Retina (tissue), 1 donor: ENCODE results near the gene TSPAN11.
A peak's percentile ranks its signal among the peaks of the same experiment; 100 is the strongest.

Experiments
- DNase-seq: peaks from one replicate; pipeline ENCODE4 v3.0.0-alpha.2; 2016

Gene TSPAN11

GRCh38 chr12:30913323-30913722, 13.2 kb upstream of the TSPAN11 start:
- DNase-seq = no peak

DNA sequence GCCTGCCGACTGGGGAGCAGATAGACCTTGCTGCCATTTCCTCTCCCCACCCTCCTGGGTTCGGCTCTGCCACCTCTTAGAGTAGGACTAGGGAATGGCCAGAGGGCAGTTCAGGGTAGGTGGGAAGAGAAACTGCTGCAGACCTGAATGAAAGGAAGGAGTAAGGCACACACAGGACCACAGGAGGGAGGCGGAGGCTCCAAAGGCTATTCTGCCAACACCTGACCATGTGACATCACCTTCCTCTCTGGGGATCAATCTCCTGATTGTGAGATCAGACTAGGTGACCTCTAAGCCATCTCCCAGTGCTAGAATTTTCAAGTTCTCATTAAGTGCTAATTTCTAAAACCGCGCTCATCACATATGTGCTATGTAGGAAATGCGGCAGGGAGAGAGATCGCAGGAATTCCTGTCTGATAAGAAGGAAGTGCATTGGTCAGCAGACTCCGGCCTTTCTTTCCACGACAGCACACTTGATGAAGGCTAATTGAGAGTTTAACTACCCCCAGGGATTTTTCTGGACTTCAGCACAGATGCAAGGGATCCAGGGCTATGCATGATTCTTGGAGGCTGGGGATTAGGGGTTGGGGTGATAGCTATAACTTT, 11.5 kb upstream of the TSPAN11 start:
- no peak for DNase-seq

DNA sequence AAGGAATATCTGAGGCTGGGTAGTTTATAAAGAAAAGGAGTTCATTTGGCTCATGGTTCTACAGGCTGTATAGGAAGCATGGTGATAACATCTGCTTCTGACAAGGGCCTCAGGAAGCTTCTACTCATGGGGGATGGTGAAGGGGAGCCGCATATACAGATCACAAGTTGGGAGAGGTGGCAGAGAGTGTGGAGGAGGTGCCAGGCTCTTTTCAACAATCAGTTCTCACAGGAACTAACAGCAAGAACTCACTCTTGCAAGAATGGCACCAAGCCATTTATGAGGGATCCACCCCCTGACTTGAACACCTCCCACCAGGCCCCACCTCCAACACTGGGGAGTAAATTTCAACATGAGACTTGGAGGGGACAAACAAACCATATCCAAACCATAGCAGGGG, 3.5 kb upstream of the TSPAN11 start:
- no peak for DNase-seq

DNA sequence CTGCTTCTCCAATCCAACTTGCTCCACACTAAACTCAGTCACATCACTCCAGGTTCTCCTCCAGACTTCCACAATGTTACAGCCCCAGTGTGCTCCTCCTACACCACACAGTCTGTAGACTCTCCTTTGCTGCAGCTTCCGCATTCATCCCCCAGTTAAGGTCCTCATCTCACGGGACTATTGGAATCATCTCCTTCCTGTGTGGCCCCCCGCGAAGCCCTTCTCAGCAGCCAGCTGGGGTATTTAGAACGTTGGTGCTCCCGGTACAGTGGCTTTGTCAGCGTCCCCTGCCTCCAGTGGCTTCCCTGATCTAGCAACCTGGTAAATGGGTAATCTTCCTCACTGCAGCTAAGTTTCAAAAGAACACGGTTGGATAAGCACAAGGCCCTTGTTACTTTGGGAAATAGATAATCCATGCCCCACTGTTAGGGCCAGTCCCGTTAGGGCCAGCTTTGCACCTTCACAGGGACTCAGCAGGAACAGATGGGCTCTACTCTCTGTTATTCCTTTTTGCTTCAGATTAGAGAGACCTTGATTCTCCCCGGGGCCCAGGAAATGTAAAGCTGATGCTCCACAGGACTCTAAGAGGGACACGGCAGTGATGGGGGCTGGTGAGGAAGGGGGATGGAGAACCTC, 823 bp upstream of the TSPAN11 start:
- no peak for DNase-seq

DNA sequence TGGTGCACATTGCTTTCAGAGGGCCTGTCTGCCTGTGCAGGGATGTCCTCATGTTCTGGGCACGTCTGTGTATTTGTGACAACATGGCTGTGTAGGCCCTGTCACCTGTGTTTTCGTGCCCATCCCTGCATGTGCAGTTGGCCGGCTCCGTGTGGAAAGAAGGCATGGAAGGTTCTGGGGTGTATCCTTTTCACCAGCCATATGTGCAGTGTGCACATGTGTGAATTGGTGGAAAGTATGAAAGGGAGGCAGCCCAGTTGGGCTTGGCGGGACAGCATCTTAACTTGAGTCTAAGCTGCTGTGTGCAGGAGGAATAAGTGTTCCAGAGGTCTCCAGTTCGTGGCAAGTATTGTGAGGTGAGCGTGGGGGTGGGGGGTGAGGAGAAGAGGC, 669 bp downstream of the TSPAN11 start:
- no peak for DNase-seq

GRCh38 chr12:30928356-30929244, 2.1 kb downstream of the TSPAN11 start:
- peak; percentile 23 for DNase-seq

- DNase-seq = no peak
Observed at GRCh38 chr12:30930238-30930637, 3.7 kb downstream of the TSPAN11 start.

GRCh38 chr12:30930641-30931040, 4.1 kb downstream of the TSPAN11 start:
- no peak for DNase-seq

GRCh38 chr12:30932881-30933280, 6.3 kb downstream of the TSPAN11 start:
- DNase-seq = no peak

- DNase-seq = no peak
Observed at GRCh38 chr12:30934811-30935210, 8.3 kb downstream of the TSPAN11 start.

DNA sequence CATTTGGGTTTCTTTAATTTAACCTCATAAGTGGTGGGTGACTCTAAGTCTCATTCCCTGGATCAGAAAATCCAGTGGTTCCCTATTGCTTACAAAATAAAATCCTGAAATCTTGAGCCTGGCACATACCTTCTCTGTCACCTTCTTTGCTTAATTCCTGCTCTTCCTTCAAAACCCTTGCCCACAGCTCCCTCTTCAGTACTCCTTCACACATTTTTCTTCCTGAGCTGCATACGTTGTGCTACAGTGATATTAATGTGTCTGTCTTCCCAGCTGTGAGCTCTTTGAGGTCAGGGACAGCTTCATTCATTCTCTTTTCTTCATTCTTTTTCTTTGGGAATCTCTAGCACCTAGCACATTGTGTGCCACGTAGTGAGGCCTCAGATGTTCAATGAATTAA, 9.5 kb downstream of the TSPAN11 start:
- DNase-seq = no peak

DNA sequence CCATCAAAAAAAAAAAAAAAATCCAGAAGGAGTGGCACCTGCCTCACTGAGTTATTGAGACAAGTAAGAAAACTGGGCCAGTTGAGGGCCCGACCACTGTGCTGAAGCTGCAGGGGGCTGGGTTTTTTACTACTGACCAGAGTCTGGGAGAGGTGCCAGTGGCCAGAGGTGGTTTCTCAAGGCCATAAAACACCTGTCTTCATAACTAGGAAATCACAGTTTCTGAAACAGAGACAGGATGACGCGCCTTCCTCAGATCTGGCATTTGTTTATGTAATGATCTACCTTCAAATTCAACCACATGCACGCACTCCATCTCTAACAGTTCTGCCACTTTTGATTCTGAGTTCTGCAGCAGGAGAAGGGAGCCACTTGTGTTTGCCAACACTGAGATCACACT, 12.7 kb downstream of the TSPAN11 start:
- no peak for DNase-seq

DNA sequence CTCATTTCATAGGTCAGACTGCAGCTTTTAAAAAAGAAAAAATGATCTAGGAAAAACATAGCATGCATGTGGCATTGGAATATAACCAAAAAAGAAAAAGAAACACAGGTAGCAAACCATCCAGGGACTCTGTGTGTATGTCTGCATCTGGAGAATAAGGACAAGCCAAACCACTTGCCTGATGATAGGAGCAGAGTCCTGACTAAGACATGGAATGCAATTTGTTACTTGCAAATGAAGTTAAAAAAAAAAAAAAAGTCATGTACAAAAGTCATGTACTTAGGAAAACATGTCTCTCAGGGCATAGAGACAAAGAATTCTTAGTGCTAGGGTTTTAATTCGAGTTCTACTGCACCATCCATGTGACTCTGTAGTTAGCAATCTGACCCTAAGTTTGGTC, 15.9 kb downstream of the TSPAN11 start:
- DNase-seq = no peak

DNA sequence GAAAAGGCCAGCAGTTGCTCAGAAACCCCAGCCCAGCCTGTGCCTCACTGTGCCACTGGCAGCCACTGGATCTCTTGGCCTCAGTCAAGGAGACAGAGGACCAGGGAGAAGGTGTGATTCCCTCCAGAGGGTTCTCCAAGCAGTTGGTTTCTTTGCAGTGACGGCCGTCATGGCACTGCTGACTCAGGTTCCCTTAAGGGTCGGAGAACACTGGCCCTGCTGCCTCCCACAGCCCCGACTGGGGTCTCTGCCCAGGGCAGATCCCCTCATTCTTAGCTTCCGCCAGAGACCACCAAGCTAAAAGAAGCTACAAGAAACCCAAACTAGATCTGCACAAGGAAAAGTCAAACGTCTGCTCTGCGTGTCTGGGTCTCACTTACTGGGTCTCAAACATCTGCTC, 16.4 kb downstream of the TSPAN11 start:
- DNase-seq = no peak

DNA sequence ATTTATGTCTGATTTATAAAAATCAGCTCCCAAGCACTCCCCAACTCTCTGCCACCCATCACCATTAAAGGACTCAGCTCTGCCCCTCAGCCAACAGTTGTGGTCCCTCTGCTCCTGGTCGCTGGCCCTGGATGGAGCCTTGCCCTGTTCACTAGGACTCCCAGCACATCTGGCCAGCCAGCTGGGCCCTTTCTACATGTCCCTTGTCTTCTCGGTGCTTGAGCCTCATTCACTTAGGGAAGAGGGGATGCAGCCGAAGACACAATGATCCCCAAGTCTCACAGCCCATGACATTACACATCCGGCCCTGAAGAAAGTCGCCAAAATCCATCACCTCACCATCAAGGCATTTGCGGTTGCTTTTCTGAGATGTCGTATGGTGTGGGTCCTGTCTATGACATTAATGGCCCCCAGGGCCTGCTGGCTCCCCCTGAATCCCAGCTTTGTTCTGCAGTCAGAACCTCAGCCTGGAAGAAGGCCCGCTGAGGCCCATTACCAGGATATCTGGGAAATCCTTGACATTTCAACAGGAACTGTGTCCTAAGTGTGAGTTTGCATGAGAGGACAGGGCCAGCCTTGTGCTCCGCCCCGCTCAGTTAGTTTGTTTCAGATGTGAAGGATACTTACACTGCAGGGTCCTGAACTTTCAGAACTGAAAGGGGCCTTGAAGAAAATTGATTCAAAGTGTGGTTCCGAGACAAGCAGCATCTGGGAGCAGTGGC, 19.1 kb downstream of the TSPAN11 start:
- DNase-seq = no peak

DNA sequence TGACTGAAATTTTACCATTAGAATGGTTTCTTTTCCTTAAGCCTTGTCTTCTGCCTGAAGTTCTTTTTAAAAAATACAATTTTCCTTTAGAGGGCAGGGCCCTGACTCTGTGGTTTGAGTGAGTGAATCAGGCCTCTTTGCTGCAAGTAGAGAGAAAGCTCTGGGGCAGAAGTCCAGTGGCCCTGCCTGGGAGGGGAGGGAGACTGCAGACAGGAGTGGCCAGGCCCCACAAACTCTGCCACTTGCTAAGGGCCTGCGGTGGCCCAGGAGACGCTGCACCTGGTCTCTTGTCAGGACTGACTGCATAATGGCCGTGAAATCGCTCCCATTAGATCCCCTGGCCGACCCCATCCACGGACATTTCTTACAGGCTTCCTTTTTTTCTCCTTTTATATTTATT, 25.5 kb downstream of the TSPAN11 start:
- peak; percentile 35 for DNase-seq

DNA sequence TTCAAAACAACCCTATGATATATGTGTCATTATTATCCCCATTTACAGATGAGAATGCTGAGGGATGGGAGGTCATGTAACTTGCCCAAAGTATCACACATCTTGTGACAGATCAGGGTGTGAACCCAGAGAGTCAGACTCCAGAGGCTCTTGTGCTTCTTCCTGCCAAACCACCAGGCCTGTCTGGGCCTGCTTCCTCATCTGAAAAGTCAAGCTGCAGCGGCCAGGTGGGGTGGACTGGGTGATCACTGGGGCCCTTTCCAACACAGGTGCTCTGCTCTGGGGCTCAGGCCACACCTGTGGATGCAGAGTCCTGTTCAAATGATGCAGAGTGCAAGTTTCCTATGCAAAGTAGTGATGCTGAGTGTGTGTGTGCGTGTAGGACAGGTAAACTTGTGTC, 26.7 kb downstream of the TSPAN11 start:
- DNase-seq = no peak

GRCh38 chr12:30953951-30954751, 27.6 kb downstream of the TSPAN11 start:
- DNase-seq = no peak

DNA sequence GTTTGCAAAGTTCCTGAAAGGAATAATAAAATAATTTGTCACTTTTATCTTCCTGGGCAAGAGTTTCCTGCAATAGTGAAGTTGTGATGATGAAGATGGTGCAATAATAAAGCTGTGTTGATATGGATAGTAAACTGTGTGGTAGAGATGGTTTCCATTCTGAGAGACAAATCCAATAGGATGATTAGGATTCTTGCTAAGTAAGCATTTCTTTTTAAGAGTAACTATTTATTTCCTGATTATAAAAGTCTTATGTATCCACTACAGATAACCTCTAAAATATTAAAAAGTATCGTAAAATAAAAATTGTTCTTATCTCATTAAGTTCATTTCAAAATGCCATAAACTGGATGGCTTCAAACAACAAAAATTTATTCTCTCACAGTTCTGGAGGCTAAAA, 28.7 kb downstream of the TSPAN11 start:
- no peak for DNase-seq

DNA sequence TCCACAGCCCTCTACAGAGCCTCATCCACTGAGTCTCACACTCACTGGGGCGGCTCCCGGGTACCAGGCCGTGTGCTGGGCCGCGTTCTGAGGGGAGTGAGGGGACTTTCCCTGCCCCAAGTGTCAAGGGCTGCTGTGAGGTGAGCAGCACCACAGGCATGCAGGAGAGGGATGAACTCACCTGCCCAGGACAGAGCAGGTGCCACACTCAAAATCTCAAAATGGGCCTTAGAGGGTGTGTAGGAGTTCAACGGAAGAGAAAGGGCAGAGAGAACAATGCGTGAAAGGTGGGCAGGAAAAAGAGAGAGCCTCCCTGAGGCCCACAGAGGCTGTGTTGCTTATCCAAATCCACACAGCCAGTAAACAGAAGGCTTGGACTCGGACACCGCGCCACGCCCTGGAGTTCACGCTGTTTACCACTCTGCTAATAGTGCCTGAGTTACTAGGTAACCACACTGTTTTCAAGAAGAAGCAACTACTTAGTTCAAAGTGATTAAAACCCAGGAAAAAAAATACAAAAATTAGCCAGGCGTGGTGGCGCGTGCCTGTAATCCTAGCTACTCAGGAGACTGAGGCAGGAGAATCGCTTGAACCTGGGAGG, 32.7 kb downstream of the TSPAN11 start:
- DNase-seq = no peak

GRCh38 chr12:30959778-30960177, 33.2 kb downstream of the TSPAN11 start:
- DNase-seq = no peak

DNA sequence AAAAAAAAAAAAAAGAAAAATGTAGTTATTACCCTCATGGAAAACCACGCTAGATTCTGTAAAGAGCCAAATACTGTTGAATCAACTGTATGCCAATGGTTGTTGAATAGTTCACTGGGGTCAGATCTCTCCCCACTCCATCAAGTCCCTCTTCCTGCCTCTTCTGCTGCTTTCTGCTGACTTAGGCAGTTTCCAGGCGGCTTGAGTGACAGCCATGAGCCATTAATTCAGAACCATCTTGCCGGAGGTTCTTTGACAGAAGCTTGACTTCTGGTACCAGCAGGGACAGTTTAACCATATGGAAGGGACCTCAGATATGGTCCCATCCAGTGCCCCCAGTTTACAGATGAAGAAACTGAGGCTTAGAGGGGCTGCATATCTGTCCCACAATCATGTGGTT, 34.5 kb downstream of the TSPAN11 start:
- DNase-seq = no peak
